Left kidney (tissue), 2 donors: Measurements from ENCODE around the gene EDAR. TPM values are rescaled to one million over a fixed set of nuclear protein-coding genes. Genes with fewer than 3 reads are reported as not detected.
A peak's percentile ranks its signal among the peaks of the same experiment; 100 is the strongest.

Source experiments
- DNase-seq: peaks from one replicate; pipeline ENCODE4 v3.0.0-alpha.2; 2013
- polyA plus RNA-seq: library from polyadenylated mRNA; unstranded; fragments of 120-200 nt; gene quantifications from one replicate; pipeline ENCODE4 v1.2.1, GENCODE V29; 2013; ENCODE audit not compliant: insufficient read length

The EDAR gene
- polyA plus RNA-seq, 1 donor, result 3.1 TPM

GRCh38 chr2:108968619-108969018 lies 20.4 kb downstream of the EDAR start:
- no peak for DNase-seq

GRCh38 chr2:108967757-108968156 lies 21.3 kb downstream of the EDAR start:
- no peak for DNase-seq

GRCh38 chr2:108965540-108966289 lies 23.3 kb downstream of the EDAR start:
- DNase-seq, result no peak

- no peak for DNase-seq
These were observed 26.0 kb downstream of the EDAR start for GRCh38 chr2:108963057-108963456.

GRCh38 chr2:108961796-108962195 lies 27.2 kb downstream of the EDAR start:
- DNase-seq, result no peak

GRCh38 chr2:108960006-108960405 lies 29.0 kb downstream of the EDAR start:
- no peak for DNase-seq

- DNase-seq, result no peak
These were observed 29.6 kb downstream of the EDAR start for GRCh38 chr2:108959401-108959800.

- no peak for DNase-seq
These were observed 30.2 kb downstream of the EDAR start for GRCh38 chr2:108958632-108959341.

- DNase-seq, result no peak
These were observed 31.0 kb downstream of the EDAR start for GRCh38 chr2:108958002-108958401.

GRCh38 chr2:108956375-108956774 lies 32.6 kb downstream of the EDAR start:
- no peak for DNase-seq

GRCh38 chr2:108950369-108951135 lies 38.5 kb downstream of the EDAR start:
- DNase-seq, result no peak

- DNase-seq, result no peak
These were observed 39.4 kb downstream of the EDAR start for GRCh38 chr2:108949316-108950239.

- no peak for DNase-seq
These were observed 41.6 kb downstream of the EDAR start for GRCh38 chr2:108947271-108947907.

- no peak for DNase-seq
These were observed 42.6 kb downstream of the EDAR start for GRCh38 chr2:108946442-108946841.

GRCh38 chr2:108945969-108946368 lies 43.1 kb downstream of the EDAR start:
- no peak for DNase-seq

- DNase-seq, result no peak
These were observed 44.3 kb downstream of the EDAR start for GRCh38 chr2:108944601-108945331.

GRCh38 chr2:108943751-108944150 lies 45.3 kb downstream of the EDAR start:
- no peak for DNase-seq

- peak; percentile 57 for DNase-seq
These were observed 46.1 kb downstream of the EDAR start for GRCh38 chr2:108942888-108943287.

- no peak for DNase-seq
These were observed 46.7 kb downstream of the EDAR start for GRCh38 chr2:108942231-108942825.

- DNase-seq, result no peak
These were observed 47.3 kb downstream of the EDAR start for GRCh38 chr2:108941767-108942166.
